Measurements from ENCODE around the gene INS.

The INS gene

DNA sequence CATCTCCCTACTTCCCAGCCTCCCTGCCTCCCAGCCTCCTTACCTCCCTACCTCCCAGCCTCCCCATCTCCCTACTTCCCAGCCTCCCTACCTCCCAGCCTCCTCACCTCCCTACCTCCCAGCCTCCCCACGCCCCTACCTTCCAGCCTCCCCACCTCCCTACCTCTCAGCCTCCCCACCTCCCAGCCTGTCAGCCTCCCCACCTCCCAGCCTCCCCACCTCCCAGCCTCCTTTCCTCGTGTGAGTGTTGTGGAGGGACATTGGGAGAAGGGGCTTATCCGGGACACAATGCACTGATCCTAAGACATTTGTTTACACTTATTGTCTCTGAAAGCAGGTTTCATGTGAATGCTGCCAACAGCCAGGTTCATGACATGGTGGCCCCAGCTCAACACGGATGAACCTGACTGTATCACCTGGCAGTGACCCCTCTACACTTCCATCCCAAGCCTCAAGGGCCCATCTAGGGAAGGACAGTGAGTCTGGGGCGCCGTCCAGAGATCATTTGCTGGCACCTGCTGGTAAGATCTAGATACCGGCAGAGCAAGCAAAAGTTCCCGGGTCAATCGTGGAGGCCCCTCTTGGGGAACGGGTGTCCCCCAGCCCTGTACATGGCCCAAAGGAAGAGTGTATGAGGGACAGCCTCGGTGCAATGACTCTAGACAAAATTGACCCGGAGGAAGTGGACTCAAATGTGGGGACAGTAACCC, 45.1 kb upstream of the INS start:
- Histone ChIP-seq H3K4me3 (replicated peaks; ENCODE audit: insufficient read depth, low read length) (no peak overlapping the region), H3K27me3 (ENCODE audit: insufficient read depth, poor library complexity, severe bottlenecking) (no peaks in the 10 kb centered on the region), H3K27ac (replicated peaks) (no peak overlapping the region)
- no peak for DNase-seq (ENCODE audit: low read depth in 1 of 2, low spot score in 1 of 2)
- no peak for TF ChIP-seq POLR2AphosphoS5 (IDR thresholded peaks at IDR 0.05; ENCODE audit: low read depth)
- TF ChIP-seq, protein P1, sequence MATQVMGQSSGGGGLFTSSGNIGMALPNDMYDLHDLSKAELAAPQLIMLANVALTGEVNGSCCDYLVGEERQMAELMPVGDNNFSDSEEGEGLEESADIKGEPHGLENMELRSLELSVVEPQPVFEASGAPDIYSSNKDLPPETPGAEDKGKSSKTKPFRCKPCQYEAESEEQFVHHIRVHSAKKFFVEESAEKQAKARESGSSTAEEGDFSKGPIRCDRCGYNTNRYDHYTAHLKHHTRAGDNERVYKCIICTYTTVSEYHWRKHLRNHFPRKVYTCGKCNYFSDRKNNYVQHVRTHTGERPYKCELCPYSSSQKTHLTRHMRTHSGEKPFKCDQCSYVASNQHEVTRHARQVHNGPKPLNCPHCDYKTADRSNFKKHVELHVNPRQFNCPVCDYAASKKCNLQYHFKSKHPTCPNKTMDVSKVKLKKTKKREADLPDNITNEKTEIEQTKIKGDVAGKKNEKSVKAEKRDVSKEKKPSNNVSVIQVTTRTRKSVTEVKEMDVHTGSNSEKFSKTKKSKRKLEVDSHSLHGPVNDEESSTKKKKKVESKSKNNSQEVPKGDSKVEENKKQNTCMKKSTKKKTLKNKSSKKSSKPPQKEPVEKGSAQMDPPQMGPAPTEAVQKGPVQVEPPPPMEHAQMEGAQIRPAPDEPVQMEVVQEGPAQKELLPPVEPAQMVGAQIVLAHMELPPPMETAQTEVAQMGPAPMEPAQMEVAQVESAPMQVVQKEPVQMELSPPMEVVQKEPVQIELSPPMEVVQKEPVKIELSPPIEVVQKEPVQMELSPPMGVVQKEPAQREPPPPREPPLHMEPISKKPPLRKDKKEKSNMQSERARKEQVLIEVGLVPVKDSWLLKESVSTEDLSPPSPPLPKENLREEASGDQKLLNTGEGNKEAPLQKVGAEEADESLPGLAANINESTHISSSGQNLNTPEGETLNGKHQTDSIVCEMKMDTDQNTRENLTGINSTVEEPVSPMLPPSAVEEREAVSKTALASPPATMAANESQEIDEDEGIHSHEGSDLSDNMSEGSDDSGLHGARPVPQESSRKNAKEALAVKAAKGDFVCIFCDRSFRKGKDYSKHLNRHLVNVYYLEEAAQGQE (IDR thresholded peaks at IDR 0.05; ENCODE audit: insufficient replicate concordance, low read depth): no peak
- TF ChIP-seq, protein P2, sequence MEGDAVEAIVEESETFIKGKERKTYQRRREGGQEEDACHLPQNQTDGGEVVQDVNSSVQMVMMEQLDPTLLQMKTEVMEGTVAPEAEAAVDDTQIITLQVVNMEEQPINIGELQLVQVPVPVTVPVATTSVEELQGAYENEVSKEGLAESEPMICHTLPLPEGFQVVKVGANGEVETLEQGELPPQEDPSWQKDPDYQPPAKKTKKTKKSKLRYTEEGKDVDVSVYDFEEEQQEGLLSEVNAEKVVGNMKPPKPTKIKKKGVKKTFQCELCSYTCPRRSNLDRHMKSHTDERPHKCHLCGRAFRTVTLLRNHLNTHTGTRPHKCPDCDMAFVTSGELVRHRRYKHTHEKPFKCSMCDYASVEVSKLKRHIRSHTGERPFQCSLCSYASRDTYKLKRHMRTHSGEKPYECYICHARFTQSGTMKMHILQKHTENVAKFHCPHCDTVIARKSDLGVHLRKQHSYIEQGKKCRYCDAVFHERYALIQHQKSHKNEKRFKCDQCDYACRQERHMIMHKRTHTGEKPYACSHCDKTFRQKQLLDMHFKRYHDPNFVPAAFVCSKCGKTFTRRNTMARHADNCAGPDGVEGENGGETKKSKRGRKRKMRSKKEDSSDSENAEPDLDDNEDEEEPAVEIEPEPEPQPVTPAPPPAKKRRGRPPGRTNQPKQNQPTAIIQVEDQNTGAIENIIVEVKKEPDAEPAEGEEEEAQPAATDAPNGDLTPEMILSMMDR (IDR thresholded peaks at IDR 0.05; ENCODE audit: insufficient read depth, low read length): no peak
- no peak for TF ChIP-seq GABPA (IDR thresholded peaks at IDR 0.05; ENCODE audit: low read depth)
- no peak for TF ChIP-seq SPI1 (IDR thresholded peaks at IDR 0.05; ENCODE audit: borderline replicate concordance, low read depth)

DNA sequence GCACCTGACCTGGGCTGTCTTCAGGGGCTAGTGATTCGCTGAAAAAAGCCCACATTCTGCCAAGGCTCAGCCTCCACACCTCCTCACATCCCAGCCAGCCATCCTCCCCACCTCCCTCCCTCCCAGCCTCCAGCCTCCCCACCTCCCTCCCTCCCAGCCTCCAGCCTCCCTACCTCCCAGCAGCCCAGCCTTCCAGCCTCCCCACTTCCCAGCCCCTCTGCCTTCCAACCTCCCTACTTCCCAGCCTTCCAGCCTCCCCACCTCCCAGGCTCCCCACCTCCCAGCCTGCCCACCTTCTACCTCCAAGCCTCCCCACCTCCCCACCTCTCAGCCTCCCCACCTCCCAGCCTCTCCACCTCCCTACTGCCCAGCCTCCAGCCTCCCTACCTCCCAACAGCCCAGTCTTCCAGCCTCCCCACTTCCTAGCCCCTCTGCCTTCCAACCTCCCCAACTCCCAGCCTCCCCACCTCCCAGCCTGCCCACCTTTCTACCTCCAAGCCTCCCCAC, 44.3 kb upstream of the INS start:
- Histone ChIP-seq H3K27ac (replicated peaks) (no peak overlapping the region), H3K4me3 (replicated peaks; ENCODE audit: insufficient read depth, low read length) (no peak overlapping the region), H3K27me3 (ENCODE audit: insufficient read depth, poor library complexity, severe bottlenecking) (no peaks in the 10 kb centered on the region)
- TF ChIP-seq, protein P1 (IDR thresholded peaks at IDR 0.05; ENCODE audit: insufficient replicate concordance, low read depth): no peak
- TF ChIP-seq SPI1 (IDR thresholded peaks at IDR 0.05; ENCODE audit: borderline replicate concordance, low read depth): no peak
- no peak for TF ChIP-seq POLR2AphosphoS5 (IDR thresholded peaks at IDR 0.05; ENCODE audit: low read depth)
- no peak for TF ChIP-seq GABPA (IDR thresholded peaks at IDR 0.05; ENCODE audit: low read depth)
- TF ChIP-seq, protein P2 (IDR thresholded peaks at IDR 0.05; ENCODE audit: insufficient read depth, low read length): no peak
- no peak for DNase-seq (ENCODE audit: low read depth in 1 of 2, low spot score in 1 of 2)

DNA sequence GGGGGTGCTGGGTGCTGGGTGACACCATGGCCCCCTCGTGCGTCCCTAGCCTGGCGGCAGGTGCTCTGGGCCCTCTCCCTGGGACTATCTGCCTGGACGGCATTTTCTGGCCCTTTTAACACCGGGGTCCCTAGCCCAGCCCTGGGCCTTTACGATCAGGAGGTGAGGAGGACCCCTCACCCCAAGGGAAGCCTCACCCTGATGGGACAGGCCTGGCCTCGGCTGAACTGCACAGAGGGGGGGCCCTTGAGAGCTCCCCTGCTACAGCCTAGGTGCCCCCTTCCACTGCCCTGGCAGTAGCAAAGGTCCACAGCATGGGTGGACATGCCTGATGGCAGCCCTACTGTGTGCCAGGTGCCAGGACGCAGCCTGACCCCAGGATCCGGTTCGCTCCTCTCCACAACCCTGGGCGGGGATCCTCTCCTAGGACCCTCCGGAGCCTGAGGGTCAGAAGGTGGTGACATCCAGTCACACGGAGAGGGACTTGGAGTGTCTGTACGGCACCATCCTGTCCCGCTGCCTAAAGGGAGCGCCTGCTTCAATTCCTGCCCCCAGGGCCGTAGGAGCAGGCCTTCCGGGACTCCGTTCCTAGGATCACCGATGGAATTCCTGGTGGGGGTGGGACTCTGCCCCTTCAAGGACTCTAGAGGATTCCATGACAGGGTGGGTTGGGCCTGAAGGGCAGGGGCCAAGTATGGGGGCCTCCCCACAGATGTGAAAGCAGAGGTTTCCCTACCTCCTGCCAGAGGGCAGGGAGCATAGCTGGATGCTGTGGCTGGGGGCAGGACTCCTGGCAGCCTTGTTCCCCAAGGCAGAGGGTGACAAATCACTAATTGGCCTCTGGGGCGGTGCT, 43.6 kb upstream of the INS start:
- TF ChIP-seq POLR2AphosphoS5 (IDR thresholded peaks at IDR 0.05; ENCODE audit: low read depth) (no peak), GABPA (IDR thresholded peaks at IDR 0.05; ENCODE audit: low read depth) (no peak), SPI1 (IDR thresholded peaks at IDR 0.05; ENCODE audit: borderline replicate concordance, low read depth) (no peak)
- TF ChIP-seq, protein P1 (IDR thresholded peaks at IDR 0.05; ENCODE audit: insufficient replicate concordance, low read depth): no peak
- TF ChIP-seq, protein P2 (IDR thresholded peaks at IDR 0.05; ENCODE audit: insufficient read depth, low read length): no peak
- H3K4me3 ChIP-seq (replicated peaks; ENCODE audit: insufficient read depth, low read length): no peak overlapping the region
- H3K27ac ChIP-seq (replicated peaks): no peak overlapping the region
- H3K27me3 ChIP-seq (ENCODE audit: insufficient read depth, poor library complexity, severe bottlenecking): no peaks in the 10 kb centered on the region
- no peak for DNase-seq (ENCODE audit: low read depth in 1 of 2, low spot score in 1 of 2)
